Measurements from ENCODE around the gene CILP.

DNA sequence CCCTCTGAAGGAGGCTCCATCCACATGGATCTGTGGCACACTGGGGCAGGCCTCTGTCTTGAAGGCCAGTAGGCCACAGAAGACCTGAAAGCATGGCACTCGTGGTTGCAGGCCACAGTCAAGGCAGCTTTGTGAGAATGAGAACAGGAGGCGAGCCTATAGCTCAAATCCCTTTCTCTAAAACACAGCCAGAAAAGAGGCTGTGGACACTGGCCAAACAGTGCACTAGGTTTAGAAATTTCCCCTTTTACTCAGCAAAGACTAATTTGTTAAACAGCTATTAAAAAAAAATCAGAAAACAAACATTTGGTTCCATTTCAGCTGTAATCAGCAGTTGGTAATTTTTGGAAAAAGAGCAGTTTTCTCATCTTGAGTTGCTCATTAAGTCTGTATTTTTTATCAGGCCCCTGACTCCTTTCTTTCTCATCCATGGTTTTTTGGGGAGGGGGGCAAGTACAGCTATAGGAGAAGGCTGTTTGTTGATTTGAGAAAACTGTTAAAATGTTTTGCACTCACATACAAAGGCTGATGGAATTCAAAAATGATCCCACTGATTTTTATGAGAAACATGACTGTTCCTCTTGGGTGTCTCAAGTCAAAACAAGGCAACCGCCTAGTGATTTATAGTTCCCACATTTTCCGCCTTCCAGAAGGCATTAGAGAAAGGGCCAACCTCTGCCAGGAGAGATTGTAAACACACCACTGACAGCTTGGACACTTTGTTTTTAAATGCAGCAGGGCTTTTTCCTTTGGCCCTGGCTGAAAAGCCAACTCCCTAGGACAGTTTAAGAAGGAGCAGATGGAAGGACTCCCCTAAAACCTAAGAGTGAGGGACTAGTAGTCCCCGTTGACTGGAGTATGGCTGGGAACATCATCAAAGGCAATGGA, 47.3 kb upstream of the CILP start:
- TF ChIP-seq, protein P1, sequence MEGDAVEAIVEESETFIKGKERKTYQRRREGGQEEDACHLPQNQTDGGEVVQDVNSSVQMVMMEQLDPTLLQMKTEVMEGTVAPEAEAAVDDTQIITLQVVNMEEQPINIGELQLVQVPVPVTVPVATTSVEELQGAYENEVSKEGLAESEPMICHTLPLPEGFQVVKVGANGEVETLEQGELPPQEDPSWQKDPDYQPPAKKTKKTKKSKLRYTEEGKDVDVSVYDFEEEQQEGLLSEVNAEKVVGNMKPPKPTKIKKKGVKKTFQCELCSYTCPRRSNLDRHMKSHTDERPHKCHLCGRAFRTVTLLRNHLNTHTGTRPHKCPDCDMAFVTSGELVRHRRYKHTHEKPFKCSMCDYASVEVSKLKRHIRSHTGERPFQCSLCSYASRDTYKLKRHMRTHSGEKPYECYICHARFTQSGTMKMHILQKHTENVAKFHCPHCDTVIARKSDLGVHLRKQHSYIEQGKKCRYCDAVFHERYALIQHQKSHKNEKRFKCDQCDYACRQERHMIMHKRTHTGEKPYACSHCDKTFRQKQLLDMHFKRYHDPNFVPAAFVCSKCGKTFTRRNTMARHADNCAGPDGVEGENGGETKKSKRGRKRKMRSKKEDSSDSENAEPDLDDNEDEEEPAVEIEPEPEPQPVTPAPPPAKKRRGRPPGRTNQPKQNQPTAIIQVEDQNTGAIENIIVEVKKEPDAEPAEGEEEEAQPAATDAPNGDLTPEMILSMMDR (IDR thresholded peaks at IDR 0.05): no peak
- no peak for TF ChIP-seq POLR2A (IDR thresholded peaks at IDR 0.05)

All from prostate gland (tissue), 2 donors.